Caki2 (cell line): Measurements from ENCODE around the gene RPS4Y1. TPM values are rescaled to one million over a fixed set of nuclear protein-coding genes. Genes with fewer than 3 reads are reported as not detected.
"Not testable (repeated sequence)": the region's sequence is repeated elsewhere in the genome, so short reads cannot be mapped to it uniquely, and the experiment has no call there.

ENCODE experiments used
- DNase-seq: peaks from one replicate; pipeline ENCODE4 v3.0.0-alpha.2; 2015; ENCODE audit warnings: low read depth
- in situ Hi-C: cut with HindIII; loops from 2 replicates; pipeline ENCODE4 v1.10.0; 2016; ENCODE audit warnings: low sequenced_read_pairs, low pct_unique_long_range_greater_than_20kb, mixed read lengths
- total RNA-seq: library from RNA; depleted of rRNA; stranded (reverse); fragments of >200 nt; shearing (Covaris generic); gene quantifications from 2 replicates; pipeline ENCODE4 v1.2.3, GENCODE V29; 2014; ENCODE audit warnings: low replicate concordance; rRNA removed

The RPS4Y1 gene
- 94.1 and 114 TPM in 2 replicates for total RNA-seq

GRCh38 chrY:2841471-2841893 lies at the start of gene RPS4Y1:
RPS4Y1 (plus strand) TSS chrY:2841602; CDS start chrY:2841625, 23 bp downstream.
- in situ Hi-C loops = no loop called here
- DNase-seq = peak; percentile 48

DNA sequence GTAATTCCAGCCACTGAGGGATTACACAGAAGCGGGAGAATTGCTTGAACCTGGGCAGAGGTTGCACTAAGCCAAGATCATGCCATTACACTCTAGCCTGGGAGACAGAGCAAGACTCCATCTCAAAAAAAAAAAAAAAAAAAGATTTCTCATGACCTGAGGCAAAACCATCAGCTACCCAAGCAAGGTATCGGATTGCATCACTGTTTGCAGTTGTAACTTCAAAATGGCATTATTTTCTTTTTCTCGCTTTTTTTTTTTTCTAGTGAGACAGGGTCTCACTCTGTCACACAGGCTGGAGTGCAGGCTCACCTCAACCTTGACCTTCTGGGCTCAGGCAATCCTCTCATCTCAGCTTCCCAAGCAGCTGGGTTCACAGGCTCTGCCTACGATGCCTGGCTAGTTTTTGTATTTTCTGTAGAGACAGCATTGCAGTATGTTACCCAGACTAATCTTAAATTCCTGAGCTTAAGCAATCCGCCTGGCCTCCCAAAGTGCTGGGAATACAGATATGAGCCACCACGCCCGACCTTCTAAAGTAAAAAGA lies 44.4 kb upstream of the RPS4Y1 start:
- DNase-seq = no peak
- in situ Hi-C loops = no loop called here

DNA sequence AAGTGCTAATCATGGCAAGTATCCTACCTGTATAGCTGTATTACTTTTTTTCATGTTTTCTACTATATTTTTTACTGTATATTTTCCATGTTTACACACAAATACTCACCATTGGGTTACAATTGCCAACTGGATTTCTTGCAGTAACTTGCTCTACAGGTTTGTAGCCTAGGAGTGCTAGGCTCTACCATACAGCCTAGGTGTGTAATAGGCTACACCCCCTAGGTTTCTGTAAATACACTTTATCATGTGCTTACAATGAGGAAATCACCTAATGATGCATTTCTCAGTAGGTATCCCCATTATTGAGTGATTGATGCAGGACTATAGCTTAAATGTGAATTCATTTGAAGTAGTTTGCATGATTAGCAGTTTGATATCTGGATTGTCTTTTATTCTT lies 43.4 kb upstream of the RPS4Y1 start:
- in situ Hi-C loops = no loop called here

DNA sequence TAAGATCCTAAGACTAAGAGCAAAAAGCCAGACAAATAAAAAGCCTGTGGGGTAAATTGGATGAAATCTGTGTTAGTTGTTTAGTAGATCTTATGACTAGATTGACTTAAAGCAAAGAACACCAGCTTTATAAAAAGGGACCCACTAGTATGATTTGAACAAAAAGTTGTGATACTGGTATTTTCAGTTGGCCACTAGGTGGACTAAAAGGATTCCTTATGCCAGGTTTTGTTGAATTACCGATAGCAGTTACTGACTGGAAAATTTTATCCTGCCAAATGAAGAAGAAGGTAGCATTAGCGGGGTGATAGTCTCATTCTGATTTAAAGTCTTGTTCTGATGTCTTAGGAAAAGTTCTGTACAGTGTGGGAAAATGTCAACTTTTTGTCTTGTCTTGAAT lies 41.2 kb upstream of the RPS4Y1 start:
- in situ Hi-C loops = no loop called here
- DNase-seq = no peak

More for the DNA sequence above, 43.4 kb upstream of the RPS4Y1 start:
- DNase-seq = no peak

DNA sequence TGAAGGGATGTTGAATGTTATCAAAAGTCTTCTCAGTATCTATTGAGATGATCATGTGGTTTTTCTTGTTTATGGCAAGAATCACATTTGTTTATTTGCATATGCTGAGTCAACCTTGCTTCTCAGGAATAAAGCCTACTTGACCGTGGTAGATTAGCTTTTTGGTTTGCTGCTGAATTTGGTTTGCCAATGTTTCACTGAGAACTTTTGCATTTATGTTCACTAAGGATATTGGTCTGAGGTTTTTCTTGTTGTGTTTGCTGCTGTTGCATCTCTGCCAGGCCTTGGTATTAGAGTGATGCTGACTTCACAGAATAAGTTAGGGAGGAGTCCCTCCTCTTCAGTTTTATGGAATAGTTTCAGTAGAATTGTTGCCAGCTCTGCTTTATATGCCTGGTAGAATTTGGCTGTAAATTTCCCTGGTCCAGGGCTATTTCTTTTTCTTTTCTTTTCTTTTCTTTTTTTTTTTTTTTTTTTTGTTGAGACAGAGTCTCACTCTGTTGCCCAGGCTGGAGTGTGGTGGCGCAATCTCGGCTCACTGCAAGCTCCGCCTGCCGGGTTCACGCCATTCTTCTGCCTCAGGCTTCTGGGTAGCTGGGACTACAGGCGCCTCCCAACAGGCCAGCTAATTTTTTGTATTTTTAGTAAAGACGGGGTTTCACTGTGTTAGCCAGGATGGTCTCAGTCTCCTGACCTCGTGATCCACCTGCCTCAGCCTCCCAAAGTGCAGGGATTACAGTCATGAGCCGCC lies 24.1 kb upstream of the RPS4Y1 start:
- in situ Hi-C loops = not testable (repeated sequence)

DNA sequence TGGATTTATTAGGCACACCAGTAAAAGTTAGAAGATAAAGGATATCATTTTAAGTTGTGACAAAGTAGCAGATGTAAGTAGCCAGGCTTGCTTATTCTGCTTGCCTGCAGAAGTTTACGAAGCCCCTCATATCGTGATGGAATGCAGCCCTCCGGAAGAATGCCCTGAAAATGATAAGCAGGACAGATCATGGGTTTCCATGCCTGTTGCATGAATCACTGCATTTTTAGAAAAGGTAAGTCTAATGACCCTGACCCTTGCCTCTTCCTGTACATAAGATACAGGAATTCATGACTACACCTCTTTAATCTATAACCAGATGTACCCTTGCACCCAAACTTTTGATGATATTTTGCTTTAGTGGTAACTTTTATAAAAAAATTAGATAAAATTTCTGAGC lies 16.9 kb upstream of the RPS4Y1 start:
- in situ Hi-C loops = no loop called here
- DNase-seq = no peak

More for the DNA sequence above, 24.1 kb upstream of the RPS4Y1 start:
- DNase-seq = not testable (repeated sequence)

GRCh38 chrY:2828497-2828896 lies 12.9 kb upstream of the RPS4Y1 start:
- no peak for DNase-seq
- in situ Hi-C loops = no loop called here

GRCh38 chrY:2835230-2835629 lies 6.2 kb upstream of the RPS4Y1 start:
- no peak for DNase-seq
- in situ Hi-C loops = no loop called here

DNA sequence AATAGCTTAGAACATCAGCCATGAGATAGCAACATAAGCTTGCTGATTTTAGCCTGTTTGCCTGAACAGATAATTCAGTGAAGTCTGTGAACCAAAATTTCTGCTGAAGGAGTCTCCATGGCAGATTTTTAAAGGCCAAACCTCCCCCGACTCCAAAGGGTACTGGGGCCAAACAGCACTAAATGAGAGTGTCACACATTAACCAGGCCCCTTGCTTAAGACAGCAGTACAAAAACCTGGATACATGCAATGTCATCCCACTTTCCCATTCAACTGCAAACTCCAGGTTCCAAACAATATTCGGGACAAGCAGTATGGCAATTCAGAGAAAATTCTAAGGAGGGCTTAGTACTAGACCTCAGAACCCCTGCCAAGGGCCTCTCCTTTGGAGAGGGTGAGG lies 4.3 kb upstream of the RPS4Y1 start:
- in situ Hi-C loops = no loop called here
- DNase-seq = no peak

GRCh38 chrY:2837932-2838331 lies 3.5 kb upstream of the RPS4Y1 start:
- DNase-seq = no peak

DNA sequence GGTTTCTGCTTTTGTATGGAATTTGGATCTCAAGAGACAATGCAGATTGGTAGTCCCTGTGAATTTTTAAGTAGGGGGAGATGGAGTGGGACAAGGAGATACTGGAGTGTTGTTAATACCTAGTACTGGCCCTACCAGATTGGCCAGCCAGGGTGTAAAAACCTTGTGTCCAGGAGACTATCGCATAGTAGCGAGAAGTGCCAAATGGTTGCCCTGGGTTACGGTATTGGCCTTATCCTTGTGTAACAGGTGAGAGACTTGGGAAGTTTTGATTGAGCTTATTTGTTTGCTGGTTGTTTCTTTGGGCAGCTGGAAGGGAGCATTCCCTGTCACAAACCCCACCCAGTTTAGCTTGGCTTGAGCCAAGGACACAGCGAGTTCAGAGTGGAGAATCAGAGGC lies 5.4 kb downstream of the RPS4Y1 start:
- in situ Hi-C loops = no loop called here
- DNase-seq = no peak

More at GRCh38 chrY:2837932-2838331, 3.5 kb upstream of the RPS4Y1 start:
- in situ Hi-C loops = no loop called here

DNA sequence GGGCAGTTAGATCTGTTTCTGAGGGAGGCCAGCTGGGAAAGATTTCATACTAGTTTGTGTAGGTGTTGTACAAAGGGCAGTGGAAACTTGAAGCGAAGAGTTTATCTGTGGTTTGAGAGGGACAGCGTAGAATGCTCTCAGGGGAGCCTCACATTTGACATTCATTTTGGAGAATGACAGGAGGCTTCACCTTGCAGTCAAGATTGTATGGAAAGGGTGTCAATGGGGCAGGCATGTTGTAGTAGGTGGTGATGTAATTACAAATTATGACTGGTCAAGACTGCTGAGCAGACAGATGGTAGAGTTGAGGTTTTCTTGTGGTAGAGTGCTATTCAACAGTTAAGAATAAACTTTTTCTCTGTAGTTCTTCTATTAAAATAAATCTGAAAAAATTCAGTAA lies 7.0 kb downstream of the RPS4Y1 start:
- in situ Hi-C loops = no loop called here
- no peak for DNase-seq

DNA sequence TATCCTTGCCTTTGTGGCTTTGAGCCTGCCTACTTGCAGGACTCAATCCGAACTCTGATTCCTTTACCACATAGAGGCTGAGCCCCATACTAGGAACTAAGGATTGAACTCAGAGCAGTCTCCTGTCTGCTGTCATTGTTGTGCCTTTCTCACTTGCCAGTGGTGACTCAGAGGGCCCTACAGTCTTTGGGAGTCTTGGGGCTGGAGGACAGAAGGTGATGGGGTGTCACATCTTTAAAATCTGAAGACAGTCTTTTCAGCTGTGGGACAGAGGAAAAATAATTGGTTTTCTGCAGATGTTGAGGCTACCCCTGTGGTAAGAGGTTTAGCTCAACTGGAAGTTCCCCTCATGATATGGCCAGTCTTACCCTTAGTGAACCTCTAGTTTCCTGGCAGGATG lies 8.0 kb downstream of the RPS4Y1 start:
- no peak for DNase-seq
- in situ Hi-C loops = no loop called here

DNA sequence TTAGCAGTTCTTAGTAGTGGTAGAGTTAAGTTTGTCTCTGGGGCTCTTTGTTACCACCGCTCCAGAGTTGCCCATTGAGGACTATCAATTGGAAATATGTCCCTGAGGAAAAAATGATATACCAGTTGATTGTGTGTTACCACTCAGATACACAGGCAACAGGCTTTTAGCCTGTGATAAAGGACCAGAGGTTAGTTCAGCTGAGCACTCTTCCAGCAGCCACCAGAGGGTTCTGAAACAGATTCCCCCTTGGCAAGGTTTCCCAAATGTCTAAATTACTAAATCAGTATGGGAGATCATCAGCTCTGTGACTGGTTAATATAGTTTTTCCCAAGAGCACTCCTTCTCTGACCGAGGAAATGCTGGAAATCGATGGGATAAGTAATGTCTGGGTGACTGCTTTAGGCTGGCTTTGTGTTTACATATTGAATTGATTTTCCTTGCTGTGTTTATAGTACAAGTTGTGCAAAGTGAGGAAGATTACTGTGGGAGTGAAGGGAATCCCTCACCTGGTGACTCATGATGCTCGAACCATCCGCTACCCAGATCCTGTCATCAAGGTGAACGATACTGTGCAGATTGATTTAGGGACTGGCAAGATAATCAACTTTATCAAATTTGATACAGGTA lies 12.9 kb downstream of the RPS4Y1 start:
- in situ Hi-C loops = no loop called here
- DNase-seq = no peak

GRCh38 chrY:2857068-2857467 lies 15.7 kb downstream of the RPS4Y1 start:
- in situ Hi-C loops = no loop called here
- no peak for DNase-seq

DNA sequence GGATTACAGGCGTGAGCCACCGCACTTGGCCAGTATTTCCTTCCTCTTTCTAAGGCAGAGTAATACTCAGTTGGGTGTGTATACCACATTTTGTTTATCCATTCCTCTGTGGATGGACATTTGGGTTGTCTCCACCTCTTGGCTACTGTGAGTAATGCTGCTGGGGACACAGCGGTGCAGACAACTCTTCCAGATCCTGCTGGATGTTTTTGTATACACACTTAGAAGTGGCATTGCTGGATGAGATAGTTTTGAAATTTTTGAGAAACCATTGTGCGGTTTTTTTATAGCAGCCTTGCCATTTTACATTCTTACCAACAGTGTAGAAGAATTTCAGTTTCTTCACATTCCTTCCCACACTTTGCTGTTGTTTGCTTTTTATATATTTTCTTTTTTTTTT lies 16.3 kb downstream of the RPS4Y1 start:
- in situ Hi-C loops = no loop called here
- DNase-seq = no peak

GRCh38 chrY:2859782-2860181 lies 18.4 kb downstream of the RPS4Y1 start:
- DNase-seq = no peak
- in situ Hi-C loops = no loop called here

- in situ Hi-C loops = no loop called here
- DNase-seq = peak; percentile 6
These were observed 19.1 kb downstream of the RPS4Y1 start for GRCh38 chrY:2860511-2860910.

DNA sequence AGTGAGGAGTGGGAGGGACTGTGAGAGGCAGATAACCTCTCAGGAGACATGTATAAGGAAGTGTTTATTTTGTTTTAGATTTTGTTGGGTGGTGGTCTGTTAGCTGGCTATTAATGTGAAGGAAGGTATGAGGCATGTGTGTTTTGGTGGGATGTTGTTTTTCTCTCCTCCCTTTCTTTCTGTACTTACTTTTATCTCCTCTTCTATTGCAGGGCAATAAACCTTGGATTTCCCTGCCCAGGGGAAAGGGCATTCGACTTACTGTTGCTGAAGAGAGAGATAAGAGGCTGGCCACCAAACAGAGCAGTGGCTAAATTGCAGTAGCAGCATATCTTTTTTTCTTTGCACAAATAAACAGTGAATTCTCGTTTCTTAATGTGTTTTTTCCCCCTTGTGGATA lies 25.2 kb downstream of the RPS4Y1 start:
- in situ Hi-C loops = no loop called here
- no peak for DNase-seq
